Hepatocyte (in vitro differentiated cells): ENCODE results near the gene HBA2.

Experiments used
- EZH2 ChIP-seq: fragments of 200-600 bp; sonication (generic); IDR thresholded peaks from 2 replicates; pipeline ENCODE4 v1.6.1; 2016; ENCODE audit warnings: antibody characterized with exemption, mild to moderate bottlenecking, borderline replicate concordance
- EZH2phosphoT487 ChIP-seq: fragments of 200-600 bp; sonication (generic); IDR thresholded peaks from one replicate; pipeline ENCODE4 v1.6.1; 2018; ENCODE audit warnings: antibody characterized with exemption, mild to moderate bottlenecking, low read depth, moderate library complexity; ENCODE audit not compliant: unreplicated experiment, severe bottlenecking
- TF ChIP-seq, protein P1 (sequence below): fragments of 200-600 bp; sonication (generic); IDR thresholded peaks from 2 replicates; pipeline ENCODE4 v1.5.1; 2016; ENCODE audit warnings: antibody characterized with exemption, mild to moderate bottlenecking; ENCODE audit not compliant: poor library complexity

GRCh38 chr16:175011-175949, 2.6 kb downstream of the HBA2 start:
- TF ChIP-seq, protein P1, sequence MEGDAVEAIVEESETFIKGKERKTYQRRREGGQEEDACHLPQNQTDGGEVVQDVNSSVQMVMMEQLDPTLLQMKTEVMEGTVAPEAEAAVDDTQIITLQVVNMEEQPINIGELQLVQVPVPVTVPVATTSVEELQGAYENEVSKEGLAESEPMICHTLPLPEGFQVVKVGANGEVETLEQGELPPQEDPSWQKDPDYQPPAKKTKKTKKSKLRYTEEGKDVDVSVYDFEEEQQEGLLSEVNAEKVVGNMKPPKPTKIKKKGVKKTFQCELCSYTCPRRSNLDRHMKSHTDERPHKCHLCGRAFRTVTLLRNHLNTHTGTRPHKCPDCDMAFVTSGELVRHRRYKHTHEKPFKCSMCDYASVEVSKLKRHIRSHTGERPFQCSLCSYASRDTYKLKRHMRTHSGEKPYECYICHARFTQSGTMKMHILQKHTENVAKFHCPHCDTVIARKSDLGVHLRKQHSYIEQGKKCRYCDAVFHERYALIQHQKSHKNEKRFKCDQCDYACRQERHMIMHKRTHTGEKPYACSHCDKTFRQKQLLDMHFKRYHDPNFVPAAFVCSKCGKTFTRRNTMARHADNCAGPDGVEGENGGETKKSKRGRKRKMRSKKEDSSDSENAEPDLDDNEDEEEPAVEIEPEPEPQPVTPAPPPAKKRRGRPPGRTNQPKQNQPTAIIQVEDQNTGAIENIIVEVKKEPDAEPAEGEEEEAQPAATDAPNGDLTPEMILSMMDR = no peak
- TF ChIP-seq EZH2phosphoT487 (no peak), EZH2 (no peak)
